HCT116 (cell line): ENCODE data around the gene PEX11B. TPM values are rescaled to one million over a fixed set of nuclear protein-coding genes. Genes with fewer than 3 reads are reported as not detected.

Source experiments
- ATAC-seq: fragments of 200-7000 bp; cut with Tn5 transposase; 2 replicates; pipeline ENCODE4 v1.9.1; 2020; ENCODE audit warnings: mild to moderate bottlenecking, moderate library complexity
- BruUV-seq: library from RNA; stranded (reverse); fragments of 400-500 nt; replicated peaks from 2 replicates; lab custom pipeline; 2021; lab: Mats Ljungman, UMichigan
- CTCF ChIA-PET: fragments of 300-600 bp; sonication (Branson Sonifier 250); formaldehyde crosslinking; loops from one replicate; lab custom pipeline; 2021; ENCODE audit warnings: antibody characterized with exemption; lab: Charles Lee
- POLR2A ChIA-PET: fragments of 300-600, 350-600 bp; sonication (Branson Sonifier 250); formaldehyde crosslinking; loops from one replicate; lab custom pipeline; 2021; ENCODE audit warnings: antibody characterized with exemption; lab: Charles Lee
- RAD21 ChIA-PET, 2 experiments: fragments of 300-600 bp; sonication (Branson Sonifier 250); formaldehyde crosslinking; loops; one replicate each; lab custom pipeline; 2023; ENCODE audit warnings: low total read pairs in 2 of 2; ENCODE audit not compliant: uncharacterized antibody in 2 of 2, unreplicated experiment in 2 of 2, low non-redundant PET in 1 of 2; lab: Charles Lee
- DNase-seq: peaks from one replicate; pipeline ENCODE4 v3.0.0-alpha.2; 2010; ENCODE audit warnings: low read depth, low spot score
- H2AFZ ChIP-seq: fragments of 200-600 bp; shearing (Covaris generic), sonication (generic); 2 replicates; pipeline ENCODE4 v1.6.1; 2017; ENCODE audit warnings: low read depth, mixed run types, mixed read lengths, antibody characterized with exemption, low read length; ENCODE audit not compliant: poor library complexity, severe bottlenecking
- H3K27ac ChIP-seq: 2 replicates; pipeline ENCODE4 v1.5.1; 2012; ENCODE audit warnings: low read depth, low read length
- H3K27me3 ChIP-seq: fragments of 200-600 bp; sonication (generic); 2 replicates; pipeline ENCODE4 v1.6.1; 2016; ENCODE audit warnings: mixed run types, low read length, mixed read lengths; ENCODE audit not compliant: insufficient read depth
- H3K36me3 ChIP-seq, 2 experiments: fragments of 200-500 bp in 1 of 2; fragments of 200-600 bp in 1 of 2; sonication (Bioruptor generic) in 1 of 2; sonication (generic) in 1 of 2; 2 replicates each; pipeline versions ENCODE4 v1.5.1 to v1.6.1; 2014 to 2016; ENCODE audit warnings: low read length in 2 of 2, inconsistent platforms in 1 of 2, mixed read lengths in 1 of 2, mixed run types in 1 of 2; ENCODE audit not compliant: insufficient read depth in 2 of 2, control insufficient read depth in 1 of 2
- H3K4me1 ChIP-seq, 2 experiments: fragments of 200-600 bp in 1 of 2; sonication (generic) in 1 of 2; 2 replicates each; pipeline versions ENCODE4 v1.5.1 to v1.6.1; 2012 to 2017; ENCODE audit warnings: low read length in 2 of 2, inconsistent platforms in 1 of 2, mild to moderate bottlenecking in 1 of 2, mixed read lengths in 1 of 2, mixed run types in 1 of 2, moderate library complexity in 1 of 2; ENCODE audit not compliant: insufficient read depth in 2 of 2, control insufficient read depth in 1 of 2
- H3K4me2 ChIP-seq: fragments of 200-600 bp; sonication (generic); 2 replicates; pipeline ENCODE4 v1.6.1; 2017; ENCODE audit warnings: mixed run types, low read length, mixed read lengths
- H3K4me3 ChIP-seq, 2 experiments: fragments of 200-600 bp in 1 of 2; sonication (generic) in 1 of 2; replicated peaks in 1 of 2; 2 replicates each; pipeline ENCODE4 v1.5.1; 2011 to 2016; ENCODE audit warnings: low read length in 2 of 2, control low read depth in 1 of 2, low read depth in 1 of 2, mild to moderate bottlenecking in 1 of 2, mixed read lengths in 1 of 2, mixed run types in 1 of 2
- H3K79me2 ChIP-seq: fragments of 200-600 bp; sonication (generic); 2 replicates; pipeline ENCODE4 v1.6.1; 2017; ENCODE audit warnings: mild to moderate bottlenecking, mixed run types, low read length, moderate library complexity, mixed read lengths; ENCODE audit not compliant: insufficient read depth
- H3K9ac ChIP-seq: fragments of 200-600 bp; sonication (generic); 2 replicates; pipeline ENCODE4 v1.6.1; 2016; ENCODE audit warnings: low read length, mixed read lengths
- H3K9me2 ChIP-seq: fragments of 200-600 bp; sonication (generic), shearing (Covaris generic); 2 replicates; pipeline ENCODE4 v1.6.1; 2017; ENCODE audit warnings: mixed run types, mild to moderate bottlenecking, moderate library complexity; ENCODE audit not compliant: insufficient read depth
- H3K9me3 ChIP-seq, 2 experiments: fragments of 200-500 bp in 1 of 2; fragments of 200-600 bp in 1 of 2; sonication (Bioruptor generic) in 1 of 2; sonication (generic) in 1 of 2; 2 replicates each; pipeline ENCODE4 v1.6.1; 2014 to 2017; ENCODE audit warnings: low read length in 2 of 2, mixed read lengths in 2 of 2, inconsistent platforms in 1 of 2, low read depth in 1 of 2, mild to moderate bottlenecking in 1 of 2, mixed run types in 1 of 2, moderate library complexity in 1 of 2; ENCODE audit not compliant: control insufficient read depth in 1 of 2, insufficient read depth in 1 of 2
- H4K20me1 ChIP-seq: fragments of 200-600 bp; sonication (generic), shearing (Covaris generic); 2 replicates; pipeline ENCODE4 v1.6.1; 2017; ENCODE audit warnings: mixed run types, mild to moderate bottlenecking, moderate library complexity; ENCODE audit not compliant: insufficient read depth
- ATF3 ChIP-seq: IDR thresholded peaks from 2 replicates; pipeline ENCODE4 v1.6.1; 2012
- CBX3 ChIP-seq: IDR thresholded peaks from 2 replicates; pipeline ENCODE4 v1.6.1; 2012; ENCODE audit warnings: low read depth
- CTCF ChIP-seq, 3 experiments: fragments of 200-600 bp in 1 of 3; sonication (generic) in 1 of 3; IDR thresholded peaks in 2 of 3; conservative IDR thresholded peaks in 1 of 3; 2 replicates each; pipeline ENCODE4 v1.5.1; 2012 to 2017; ENCODE audit warnings: low read depth in 2 of 3, low read length in 2 of 3, antibody characterized with exemption in 1 of 3, borderline replicate concordance in 1 of 3, control low read depth in 1 of 3, mild to moderate bottlenecking in 1 of 3, mixed read lengths in 1 of 3, mixed run types in 1 of 3, moderate library complexity in 1 of 3; ENCODE audit not compliant: insufficient read depth in 1 of 3
- EGR1 ChIP-seq: IDR thresholded peaks from 2 replicates; pipeline ENCODE4 v1.6.1; 2012; ENCODE audit warnings: low read depth
- ELF1 ChIP-seq: IDR thresholded peaks from 2 replicates; pipeline ENCODE4 v1.6.1; 2012; ENCODE audit warnings: low read depth, borderline replicate concordance
- EZH2 ChIP-seq: fragments of 200-600 bp; sonication (generic); IDR thresholded peaks from 2 replicates; pipeline ENCODE4 v1.6.1; 2017; ENCODE audit warnings: antibody characterized with exemption, mixed run types
- EZH2phosphoT487 ChIP-seq: fragments of 200-600 bp; IDR thresholded peaks from 2 replicates; pipeline ENCODE4 v1.6.1; 2018; ENCODE audit warnings: antibody characterized with exemption, borderline replicate concordance
- MAX ChIP-seq: IDR thresholded peaks from 2 replicates; pipeline ENCODE4 v1.6.1; 2012
- POLR2AphosphoS5 ChIP-seq: IDR thresholded peaks from 2 replicates; pipeline ENCODE4 v1.6.1; 2011; ENCODE audit warnings: mild to moderate bottlenecking, low read depth, low read length, moderate library complexity
- RAD21 ChIP-seq: IDR thresholded peaks from 2 replicates; pipeline ENCODE4 v1.6.1; 2012; ENCODE audit warnings: low read depth, mild to moderate bottlenecking
- SIN3A ChIP-seq: IDR thresholded peaks from 2 replicates; pipeline ENCODE4 v1.6.1; 2012; ENCODE audit warnings: low read depth
- SRF ChIP-seq: IDR thresholded peaks from 2 replicates; pipeline ENCODE4 v1.6.1; 2012; ENCODE audit warnings: low read depth
- TCF7L2 ChIP-seq: IDR thresholded peaks from 2 replicates; pipeline ENCODE4 v1.7.0; 2011; ENCODE audit warnings: borderline replicate concordance, inconsistent platforms; ENCODE audit not compliant: insufficient read depth, insufficient read length; ENCODE audit errors: extremely low read depth
- YY1 ChIP-seq: IDR thresholded peaks from 2 replicates; pipeline ENCODE4 v1.6.1; 2011; ENCODE audit warnings: low read length, low read depth, moderate library complexity, mild to moderate bottlenecking; ENCODE audit not compliant: insufficient replicate concordance; ENCODE audit errors: extremely low read depth
- ZNF274 ChIP-seq: fragments of 200-500 bp; sonication (Bioruptor generic); IDR thresholded peaks from 2 replicates; pipeline ENCODE4 v1.6.1; 2014; ENCODE audit warnings: mild to moderate bottlenecking, low read depth, low read length, inconsistent platforms
- intact Hi-C: fragments of 100-400 bp; cut with micrococcal nuclease; formaldehyde crosslinking; loops from 2 replicates; pipeline ENCODE4 v1.10.0; 2022
- total RNA-seq: library from RNA; stranded (reverse); gene quantifications from one replicate; pipeline ENCODE4 v1.2.1, GENCODE V29; 2021; ENCODE audit not compliant: unreplicated experiment

Gene PEX11B
- total RNA-seq, 1 experiment from 2014 or later: 20.9 TPM

GRCh38 chr1:145955436-145955835, 36.9 kb upstream of the PEX11B start:
- no peak overlapping the region for H3K4me3 ChIP-seq
- POLR2A ChIA-PET: interaction anchor here (1.8 kb wide), 1 partner anchor 9 kb away, joined by 4 read pairs; the partner anchor contains the start of genes ANKRD34A and POLR3GL
- H3K9me3 ChIP-seq: no peaks in the 10 kb centered on the region
- DNase-seq: no peak
- H3K27ac ChIP-seq: no peak overlapping the region
- no peak for ATAC-seq
- H3K36me3 ChIP-seq: no peaks in the 10 kb centered on the region
- no peak overlapping the region for H3K4me2 ChIP-seq
- peaks cover 9 to 18% of the 10 kb centered on the region in 2 experiments; a peak in 3 of 4 replicates for H3K4me1 ChIP-seq
- H3K27me3 ChIP-seq: no peaks in the 10 kb centered on the region
- no peak for TF ChIP-seq EZH2phosphoT487
- no peak for TF ChIP-seq SRF
- no peak for TF ChIP-seq YY1
- TF ChIP-seq CBX3: no peak
- no peak for TF ChIP-seq TCF7L2
- no peak for TF ChIP-seq ELF1
- TF ChIP-seq, all 23 proteins: peak for 0
- H3K9me2 ChIP-seq: no peaks in the 10 kb centered on the region
- H3K9ac ChIP-seq: no peak overlapping the region
- RAD21 ChIA-PET: no interaction called here
- H4K20me1 ChIP-seq: no peaks in the 10 kb centered on the region
- no peak overlapping the region for H2AFZ ChIP-seq
- BruUV-seq: no TSS peak
- CTCF ChIA-PET: no interaction called here
- H3K79me2 ChIP-seq: no peaks in the 10 kb centered on the region
- intact Hi-C loops: no loop called here

GRCh38 chr1:145953861-145954260, 35.3 kb upstream of the PEX11B start:
- POLR2A ChIA-PET: interaction anchor here (0.8 to 1.8 kb wide), 2 partner anchors 10 to 26 kb away, joined by 4 read pairs; partner anchors contain the start of genes ANKRD34A, POLR3GL and RBM8A
- RAD21 ChIA-PET: no interaction called here

More at GRCh38 chr1:145953861-145954260, 35.3 kb upstream of the PEX11B start:
- Histone ChIP-seq H3K36me3 (no peaks in the 10 kb centered on the region), H3K4me3 (no peak overlapping the region), H4K20me1 (no peaks in the 10 kb centered on the region), H3K4me1 (peaks cover 9 to 18% of the 10 kb centered on the region in 2 experiments; a peak in 3 of 4 replicates), H3K27me3 (no peaks in the 10 kb centered on the region), H3K4me2 (no peak overlapping the region), H3K9me3 (no peaks in the 10 kb centered on the region), H3K9ac (no peak overlapping the region), H2AFZ (no peak overlapping the region), H3K27ac (no peak overlapping the region), H3K79me2 (no peaks in the 10 kb centered on the region), H3K9me2 (no peaks in the 10 kb centered on the region)
- no peak for DNase-seq
- no TSS peak for BruUV-seq
- TF ChIP-seq ZNF274 (no peak), POLR2AphosphoS5 (no peak), SRF (no peak), RAD21 (no peak), TCF7L2 (no peak), EZH2 (no peak), SIN3A (no peak), EZH2phosphoT487 (no peak), ATF3 (no peak), MAX (no peak), CBX3 (no peak), CTCF (IDR thresholded peaks at IDR 0.05 in 2 of 3, conservative IDR thresholded peaks at IDR 0.05 in 1 of 3; ENCODE audit: borderline replicate concordance in 1 of 3, insufficient read depth in 1 of 3, low read depth in 2 of 3, low read length in 2 of 3) (no peak), EGR1 (no peak), ELF1 (no peak)
- ATAC-seq: no peak
- intact Hi-C loops: no loop called here
- CTCF ChIA-PET: no interaction called here
